ENCODE results near the gene CTF1.
A peak's percentile ranks its signal among the peaks of the same experiment; 100 is the strongest.

CTF1 gene

GRCh38 chr16:30912794-30913412 is 16.5 kb downstream of the CTF1 start:
- DNase-seq = no peak

GRCh38 chr16:30914830-30915229 is 18.4 kb downstream of the CTF1 start:
- no peak for DNase-seq

- no peak for DNase-seq
These were observed 22.2 kb downstream of the CTF1 start for GRCh38 chr16:30918614-30919013.

- DNase-seq = no peak
These were observed 24.5 kb downstream of the CTF1 start for GRCh38 chr16:30920891-30921290.

- DNase-seq = no peak
These were observed 25.0 kb downstream of the CTF1 start for GRCh38 chr16:30921459-30921747.

DNA sequence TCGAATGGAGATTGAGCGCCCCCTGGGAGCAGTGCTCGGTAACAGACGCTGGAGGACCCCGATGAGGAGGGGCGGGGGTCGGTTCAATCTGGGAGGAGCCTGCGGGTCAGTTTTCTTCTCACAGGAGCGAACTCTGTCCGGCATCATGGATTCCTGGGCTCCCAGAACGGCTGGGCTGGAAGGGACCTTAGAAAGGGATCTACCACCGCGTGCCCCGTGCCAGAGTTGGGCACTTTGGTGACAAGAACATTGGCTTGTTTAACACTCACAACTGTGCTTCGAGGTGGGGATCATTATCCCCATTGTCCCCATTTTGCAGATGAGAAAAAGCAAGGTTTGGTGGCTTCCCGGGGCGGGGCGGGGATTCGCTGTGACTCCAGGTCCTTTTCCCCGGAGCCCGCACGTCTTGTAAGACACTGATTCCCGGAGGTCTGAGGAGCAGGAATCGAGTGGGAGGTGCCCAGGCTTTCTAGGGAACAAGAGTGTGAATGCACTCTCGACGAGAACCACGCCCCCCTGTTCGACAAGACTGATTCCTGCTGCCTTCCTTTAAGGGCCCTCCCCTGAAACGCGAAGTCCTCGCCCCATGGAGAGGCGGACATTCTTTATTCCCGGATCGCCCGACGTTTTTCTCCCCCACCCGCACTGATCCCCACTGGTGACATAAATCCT is 25.5 kb downstream of the CTF1 start:
- DNase-seq = peak; percentile 91

DNA sequence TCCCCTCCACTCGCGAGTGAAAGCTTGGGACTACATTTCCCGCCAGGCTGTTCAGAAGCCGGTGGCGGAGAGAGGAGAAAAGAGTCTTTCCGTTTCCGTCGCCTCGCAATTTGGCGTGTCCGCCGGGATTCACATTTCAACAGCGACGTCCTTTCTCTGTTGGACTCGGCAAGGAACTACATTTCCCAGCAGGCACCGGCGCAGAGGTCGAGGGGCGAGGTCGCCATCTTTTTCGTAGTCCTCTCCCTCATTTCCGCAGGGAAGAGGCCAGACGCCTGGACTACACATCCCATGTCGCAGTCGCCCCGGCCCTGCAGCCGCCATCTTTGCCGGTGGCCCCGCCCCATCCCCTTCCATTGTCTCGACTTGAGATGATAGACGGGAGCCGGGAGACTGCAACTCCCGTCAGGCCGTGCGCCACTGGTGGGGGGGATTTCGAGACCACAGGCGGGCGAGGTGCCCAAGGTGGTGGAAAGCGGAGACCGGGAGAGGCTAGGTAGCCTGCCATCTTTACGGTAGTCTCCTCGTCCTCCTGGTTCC is 26.1 kb downstream of the CTF1 start:
- DNase-seq = peak; percentile 99

DNA sequence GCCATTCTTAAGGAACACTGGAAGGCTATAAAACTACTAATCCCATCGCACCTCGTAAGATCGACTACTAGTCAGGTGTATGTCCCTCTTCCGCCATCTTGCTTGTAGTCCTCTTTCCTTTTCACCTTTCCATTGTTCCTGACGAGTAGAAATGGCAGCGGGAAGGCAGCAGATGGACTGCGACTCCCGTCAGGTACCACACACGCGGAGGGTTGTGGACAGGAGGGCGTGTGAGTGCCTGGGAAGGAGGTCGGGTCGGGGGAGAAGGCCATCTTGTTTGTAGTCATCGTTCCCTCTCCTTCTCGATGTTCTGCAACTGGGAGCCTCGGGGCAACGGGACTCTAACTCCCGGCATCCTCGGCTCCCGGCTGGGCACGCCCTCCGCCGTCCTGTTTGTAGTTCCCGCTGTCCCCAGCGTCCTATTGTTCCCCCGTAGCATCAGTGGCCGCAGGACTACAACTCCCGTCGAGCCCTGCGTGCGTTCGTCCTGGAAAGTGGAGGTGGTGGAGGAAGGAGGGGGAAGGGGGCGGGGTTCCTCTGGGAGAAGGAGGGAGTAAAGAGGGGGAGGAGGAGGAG is 26.6 kb downstream of the CTF1 start:
- peak; percentile 98 for DNase-seq

DNA sequence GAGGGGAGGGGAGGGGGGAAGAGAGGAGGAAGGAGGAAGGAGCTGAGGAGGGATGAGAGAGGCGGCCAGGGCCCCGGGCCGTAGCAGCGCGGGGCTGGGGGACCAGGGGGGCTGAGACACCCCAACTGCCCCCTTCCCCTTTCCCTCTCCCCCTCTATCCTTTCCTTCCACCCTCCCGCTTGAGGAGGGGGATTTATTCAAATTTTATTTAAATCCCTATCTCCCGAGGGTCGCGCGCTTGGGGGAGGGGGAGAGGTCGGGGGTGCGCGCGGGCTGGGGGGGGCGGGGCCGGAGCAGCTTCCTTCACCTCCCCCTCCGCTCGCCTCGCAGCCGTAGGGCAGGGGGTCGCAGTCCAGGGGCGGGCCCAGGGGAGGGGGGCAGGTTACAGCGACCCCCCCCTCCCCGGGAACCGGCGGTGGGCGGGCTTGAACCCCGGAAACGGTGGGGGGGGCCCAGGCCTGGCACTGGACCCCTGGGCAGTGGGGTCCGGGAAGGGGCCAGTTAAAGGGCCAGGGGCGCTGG is 27.2 kb downstream of the CTF1 start, which contains the start of gene FBXL19:
Gene FBXL19, plus strand, starts transcription at position 19 of the 522 bp plus-strand sequence. CDS start 2,183 bp downstream, outside the sequence.
- DNase-seq = no peak

DNA sequence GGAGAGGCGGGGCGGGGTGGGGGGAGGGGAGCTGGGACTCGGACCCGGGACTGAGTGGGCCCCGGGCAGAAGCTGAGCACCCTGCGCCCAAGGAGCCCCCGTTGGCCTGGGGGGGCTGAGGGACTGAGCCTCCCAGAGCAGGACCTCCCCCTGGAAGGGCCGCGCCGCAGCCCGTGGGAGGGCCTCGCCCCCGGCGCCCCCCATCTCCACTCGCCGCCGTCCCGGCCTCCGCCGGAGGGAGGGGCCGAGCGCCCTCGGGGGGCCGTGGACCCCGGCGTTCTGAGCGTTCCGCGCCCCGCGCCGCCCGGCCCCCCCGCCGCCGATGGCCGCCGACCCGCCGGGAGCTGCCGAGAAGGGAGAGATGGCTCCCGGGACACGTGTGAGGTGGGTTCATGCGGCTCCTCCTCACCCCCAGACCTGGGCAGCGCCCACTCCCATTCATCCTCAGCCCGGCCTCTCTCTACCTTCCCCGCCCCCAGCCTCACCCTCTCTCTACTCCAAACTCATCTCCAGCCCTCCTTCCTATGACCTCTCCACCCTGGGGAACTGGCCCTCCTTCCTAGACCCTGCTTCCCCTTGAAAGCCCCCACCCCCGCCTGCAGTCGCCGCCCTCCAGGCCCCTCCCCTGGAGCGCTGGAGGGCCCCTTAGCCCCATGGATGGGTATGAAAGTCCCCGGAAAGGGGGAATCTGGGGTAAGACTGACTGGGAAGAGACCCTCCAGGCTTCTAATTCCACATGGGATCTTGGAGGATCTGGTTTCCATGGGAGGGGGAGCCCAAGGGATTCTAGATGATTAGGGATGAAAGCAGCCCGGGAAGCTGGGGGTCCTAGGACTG is 27.9 kb downstream of the CTF1 start:
- no peak for DNase-seq

DNA sequence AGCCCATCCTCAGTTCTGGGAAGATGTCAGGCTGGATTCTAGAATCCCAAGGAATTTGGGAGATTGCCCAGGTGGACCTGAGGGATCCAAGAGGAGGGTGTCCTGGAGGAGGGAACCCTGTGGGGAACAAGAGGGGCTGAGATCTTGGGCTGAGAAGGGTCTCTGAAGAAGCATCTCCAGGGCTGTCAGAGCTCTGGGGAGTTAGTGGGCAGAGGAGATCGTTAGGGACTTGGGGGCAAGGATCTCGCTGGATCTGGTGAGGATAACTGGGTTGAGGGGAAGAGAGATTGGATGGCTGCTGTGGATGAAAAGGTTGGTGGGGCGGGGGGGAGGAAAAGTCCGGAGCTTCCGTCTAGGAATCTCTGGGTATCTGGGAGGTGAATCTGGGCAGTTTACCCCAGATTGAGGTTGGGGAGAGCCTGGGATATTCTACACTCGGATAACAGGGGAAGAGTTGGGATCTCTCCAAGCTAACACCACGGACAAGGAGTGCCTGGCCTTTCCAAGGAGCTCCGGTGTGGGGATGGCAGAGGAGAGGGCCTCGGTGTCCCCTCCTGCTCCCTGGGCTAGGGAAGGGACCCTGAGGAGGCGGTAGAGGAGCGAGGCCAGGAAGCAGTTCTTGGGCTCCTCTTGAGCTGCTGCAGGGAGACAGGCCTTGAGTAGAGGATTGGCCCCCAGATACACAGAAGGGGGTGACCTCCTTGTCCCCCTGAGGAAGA is 28.7 kb downstream of the CTF1 start:
- no peak for DNase-seq

- no peak for DNase-seq
These were observed 29.2 kb downstream of the CTF1 start for GRCh38 chr16:30925632-30925987.

GRCh38 chr16:30925995-30926811 is 29.8 kb downstream of the CTF1 start:
- no peak for DNase-seq

- DNase-seq = no peak
These were observed 30.7 kb downstream of the CTF1 start for GRCh38 chr16:30926937-30927788.

DNA sequence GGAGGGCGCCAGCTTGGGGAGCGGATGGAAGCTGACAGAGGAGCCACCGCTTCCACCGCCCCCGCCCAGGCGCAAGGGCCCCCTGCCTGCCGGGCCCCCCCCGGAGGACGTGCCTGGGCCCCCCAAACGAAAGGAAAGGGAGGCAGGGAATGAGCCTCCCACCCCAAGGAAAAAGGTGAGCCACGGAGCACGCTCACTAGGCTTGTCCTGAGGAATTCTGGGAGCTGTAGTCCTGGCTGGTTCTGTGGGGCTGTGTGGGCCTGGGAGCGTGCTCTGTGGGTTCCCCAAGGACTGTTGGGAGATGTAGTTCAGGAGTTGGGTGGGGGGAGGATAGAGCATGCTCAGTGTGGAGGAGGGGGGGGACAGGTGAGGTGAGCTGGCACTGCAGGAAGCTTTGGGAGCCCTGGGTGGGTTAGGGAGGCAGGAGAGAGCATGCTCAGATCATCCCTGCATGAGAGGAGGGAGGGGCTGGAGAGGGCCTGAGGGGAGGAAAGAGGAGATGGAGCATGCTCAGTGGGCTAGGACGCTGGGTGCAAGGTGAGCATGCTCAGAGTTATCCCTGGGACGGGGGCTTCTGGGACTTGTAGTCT is 31.5 kb downstream of the CTF1 start:
- peak; percentile 93 for DNase-seq

DNA sequence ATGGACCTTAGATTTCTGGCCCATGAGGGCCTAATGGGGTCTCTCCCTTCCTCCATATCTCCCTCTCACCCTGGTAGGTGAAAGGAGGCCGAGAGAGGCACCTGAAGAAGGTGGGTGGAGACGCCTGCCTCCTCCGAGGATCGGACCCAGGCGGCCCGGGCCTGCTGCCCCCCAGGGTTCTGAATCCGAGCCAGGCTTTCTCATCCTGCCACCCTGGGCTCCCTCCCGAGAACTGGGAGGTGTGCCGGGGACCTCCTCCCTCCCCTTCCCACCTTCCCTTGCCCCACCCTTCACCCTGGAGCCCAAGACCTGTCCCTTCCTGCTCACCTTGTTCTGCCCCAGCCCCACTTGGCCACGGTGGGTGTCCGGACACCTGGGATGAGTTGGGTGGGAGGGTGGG is 32.0 kb downstream of the CTF1 start:
- no peak for DNase-seq

GRCh38 chr16:30929167-30929566 is 32.8 kb downstream of the CTF1 start:
- no peak for DNase-seq

DNA sequence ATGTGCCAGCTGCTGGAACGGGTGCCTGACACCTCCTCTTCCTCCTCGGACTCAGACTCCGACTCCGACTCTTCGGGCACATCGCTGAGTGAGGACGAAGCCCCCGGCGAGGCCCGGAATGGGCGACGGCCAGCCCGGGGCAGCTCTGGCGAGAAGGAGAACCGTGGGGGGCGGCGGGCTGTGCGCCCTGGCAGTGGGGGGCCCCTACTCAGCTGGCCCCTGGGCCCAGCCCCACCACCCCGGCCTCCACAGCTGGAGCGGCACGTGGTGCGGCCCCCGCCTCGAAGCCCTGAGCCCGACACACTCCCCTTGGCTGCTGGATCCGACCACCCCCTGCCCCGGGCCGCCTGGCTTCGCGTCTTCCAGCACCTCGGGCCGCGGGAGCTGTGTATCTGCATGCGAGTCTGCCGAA is 33.8 kb downstream of the CTF1 start:
- no peak for DNase-seq

DNA sequence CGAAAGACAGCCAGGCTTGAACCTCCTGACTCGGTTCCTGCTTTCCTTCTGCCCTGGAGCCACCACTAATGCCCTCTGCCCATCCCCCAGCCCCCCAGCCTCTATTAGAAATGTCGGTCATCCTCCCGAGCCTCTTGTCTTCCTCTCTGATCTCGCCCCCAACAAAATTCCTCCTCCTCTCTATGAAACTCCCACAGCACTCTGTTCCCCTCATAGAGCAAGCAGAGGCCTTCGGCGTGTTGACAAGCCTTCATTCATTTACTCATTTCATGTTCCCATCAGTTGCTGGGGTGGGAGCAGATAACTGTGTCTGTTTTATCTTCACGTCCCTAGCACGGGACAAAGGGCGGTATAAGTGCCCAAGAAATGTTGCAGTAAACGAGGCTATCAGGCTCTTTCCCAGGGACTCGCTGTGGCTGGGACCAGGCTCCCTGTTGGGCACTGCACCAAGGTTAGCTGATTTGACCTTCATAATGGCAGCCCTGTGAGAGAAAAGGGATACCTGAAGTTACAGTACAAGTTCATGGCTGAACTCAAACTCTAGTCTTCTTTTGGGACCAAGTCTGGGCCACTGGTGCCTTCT is 34.7 kb downstream of the CTF1 start:
- DNase-seq = no peak
